ENCODE results near the gene TCP11.

The TCP11 gene

GRCh38 chr6:35148167-35148741, 7.1 kb upstream of the TCP11 start:
- TF ChIP-seq, protein P1, sequence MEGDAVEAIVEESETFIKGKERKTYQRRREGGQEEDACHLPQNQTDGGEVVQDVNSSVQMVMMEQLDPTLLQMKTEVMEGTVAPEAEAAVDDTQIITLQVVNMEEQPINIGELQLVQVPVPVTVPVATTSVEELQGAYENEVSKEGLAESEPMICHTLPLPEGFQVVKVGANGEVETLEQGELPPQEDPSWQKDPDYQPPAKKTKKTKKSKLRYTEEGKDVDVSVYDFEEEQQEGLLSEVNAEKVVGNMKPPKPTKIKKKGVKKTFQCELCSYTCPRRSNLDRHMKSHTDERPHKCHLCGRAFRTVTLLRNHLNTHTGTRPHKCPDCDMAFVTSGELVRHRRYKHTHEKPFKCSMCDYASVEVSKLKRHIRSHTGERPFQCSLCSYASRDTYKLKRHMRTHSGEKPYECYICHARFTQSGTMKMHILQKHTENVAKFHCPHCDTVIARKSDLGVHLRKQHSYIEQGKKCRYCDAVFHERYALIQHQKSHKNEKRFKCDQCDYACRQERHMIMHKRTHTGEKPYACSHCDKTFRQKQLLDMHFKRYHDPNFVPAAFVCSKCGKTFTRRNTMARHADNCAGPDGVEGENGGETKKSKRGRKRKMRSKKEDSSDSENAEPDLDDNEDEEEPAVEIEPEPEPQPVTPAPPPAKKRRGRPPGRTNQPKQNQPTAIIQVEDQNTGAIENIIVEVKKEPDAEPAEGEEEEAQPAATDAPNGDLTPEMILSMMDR (IDR thresholded peaks at IDR 0.05; ENCODE audit: insufficient read depth, low read length, missing control alignments), result no peak
- CTCF ChIA-PET, result interaction anchor here (1.0 to 9.5 kb wide), 13 partner anchors 9 to 163 kb away, joined by 3 to 340 read pairs (median 18); partner anchors contain the start of gene SCUBE3
- DNase-seq (ENCODE audit: low read depth, low spot score), result no peak
- no peak overlapping the region for H3K4me3 ChIP-seq (ENCODE audit: low read depth, low read length)
- POLR2A ChIA-PET, result interaction anchor here (0.7 to 1.5 kb wide), 3 partner anchors 33 to 57 kb away, joined by 3 read pairs; no protein-coding TSS in a partner anchor

DNA sequence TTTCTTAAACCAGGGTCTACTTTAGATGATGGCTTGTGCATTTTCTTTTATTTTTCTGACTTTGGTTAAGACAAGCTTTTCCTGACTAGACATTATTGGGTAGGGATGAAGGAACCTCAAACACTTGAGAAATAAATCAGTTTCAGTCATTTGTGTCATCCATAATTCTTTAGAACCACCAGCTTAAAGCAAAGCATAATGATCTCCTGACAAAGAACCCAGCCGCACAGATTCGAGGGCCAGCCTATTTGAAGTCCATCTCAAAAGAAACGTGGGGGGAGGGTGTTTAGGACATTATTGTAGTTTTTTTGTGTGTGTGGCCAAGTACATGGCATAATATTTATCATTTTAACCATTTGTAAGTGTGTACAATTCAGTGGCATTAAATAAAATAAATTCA, 6.3 kb upstream of the TCP11 start:
- POLR2A ChIA-PET, result interaction anchor here (1.0 to 1.5 kb wide), 3 partner anchors 54 to 111 kb away, joined by 3 read pairs; no protein-coding TSS in a partner anchor
- DNase-seq (ENCODE audit: low read depth, low spot score), result no peak
- TF ChIP-seq, protein P1 (IDR thresholded peaks at IDR 0.05; ENCODE audit: insufficient read depth, low read length, missing control alignments), result no peak

DNA sequence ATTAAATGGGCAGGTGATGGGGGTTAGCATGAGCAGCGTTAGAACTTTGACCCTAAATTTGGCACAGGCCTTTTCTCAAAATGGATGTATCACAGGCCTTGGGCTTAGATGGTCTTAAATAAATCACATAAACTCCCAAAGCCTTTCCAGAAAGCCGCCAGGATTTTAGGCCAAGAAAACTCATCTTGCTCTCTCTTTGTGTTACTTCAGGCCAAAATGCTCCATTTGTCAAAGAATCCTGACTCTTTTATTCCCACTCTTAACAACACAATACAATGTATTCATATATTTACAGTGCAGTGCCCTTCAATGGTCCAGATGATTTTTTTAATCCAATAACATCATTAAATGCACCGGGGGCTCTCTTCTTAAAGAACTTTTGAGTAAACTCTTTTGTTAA, 5.9 kb upstream of the TCP11 start:
- TF ChIP-seq, protein P1 (IDR thresholded peaks at IDR 0.05; ENCODE audit: insufficient read depth, low read length, missing control alignments), result no peak
- H3K4me3 ChIP-seq (ENCODE audit: low read depth, low read length), result no peak overlapping the region
- DNase-seq (ENCODE audit: low read depth, low spot score), result no peak
- CTCF ChIA-PET, result interaction anchor here (0.8 to 9.5 kb wide), 21 partner anchors 9 to 167 kb away, joined by 3 to 340 read pairs (median 5); partner anchors contain the start of gene SCUBE3
- POLR2A ChIA-PET, result interaction anchor here (1.0 kb wide), 1 partner anchor 112 kb away, joined by 3 read pairs; no protein-coding TSS in a partner anchor

More for the DNA sequence above, 6.3 kb upstream of the TCP11 start:
- H3K4me3 ChIP-seq (ENCODE audit: low read depth, low read length), result no peak overlapping the region
- CTCF ChIA-PET, result interaction anchor here (0.9 to 9.5 kb wide), 17 partner anchors 8 to 168 kb away, joined by 3 to 340 read pairs (median 9); partner anchors contain the start of gene SCUBE3

DNA sequence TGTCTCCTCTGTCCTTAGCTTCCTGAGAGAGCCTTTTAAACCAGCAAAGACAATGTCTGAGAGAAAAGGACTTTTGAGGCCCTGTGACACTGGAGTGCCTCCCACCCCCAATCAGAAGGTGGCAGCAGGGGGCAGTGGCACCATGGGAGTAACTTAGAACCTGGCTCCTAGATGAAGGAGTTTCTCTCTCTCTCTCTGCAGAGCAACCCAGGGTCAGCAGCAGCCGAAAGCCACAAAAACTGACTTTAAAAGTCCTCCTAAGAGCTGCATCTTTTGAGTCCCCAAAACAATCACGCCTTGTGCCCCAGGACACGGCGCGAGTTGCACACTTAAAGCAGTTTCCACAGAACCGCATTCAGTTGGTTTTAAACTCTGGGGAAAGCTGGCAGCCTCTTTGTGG, 5.3 kb upstream of the TCP11 start:
- no peak overlapping the region for H3K4me3 ChIP-seq (ENCODE audit: low read depth, low read length)
- TF ChIP-seq, protein P1 (IDR thresholded peaks at IDR 0.05; ENCODE audit: insufficient read depth, low read length, missing control alignments), result peak; percentile 84
- ChIA-PET POLR2A (interaction anchor here (1.0 kb wide), 1 partner anchor 112 kb away, joined by 3 read pairs; no protein-coding TSS in a partner anchor), CTCF (interaction anchor here (0.8 to 9.5 kb wide), 22 partner anchors 9 to 171 kb away, joined by 3 to 340 read pairs (median 5); partner anchors contain the start of gene SCUBE3)
- DNase-seq (ENCODE audit: low read depth, low spot score), result no peak

GRCh38 chr6:35145757-35146156, 4.6 kb upstream of the TCP11 start:
- TF ChIP-seq, protein P1 (IDR thresholded peaks at IDR 0.05; ENCODE audit: insufficient read depth, low read length, missing control alignments), result no peak
- no peak overlapping the region for H3K4me3 ChIP-seq (ENCODE audit: low read depth, low read length)
- POLR2A ChIA-PET, result no interaction called here
- DNase-seq (ENCODE audit: low read depth, low spot score), result no peak
- CTCF ChIA-PET, result interaction anchor here (0.7 to 9.5 kb wide), 20 partner anchors 10 to 170 kb away, joined by 3 to 340 read pairs (median 6); partner anchors contain the start of gene SCUBE3

All from AG04449 (cell line).